ENCODE results near the gene MYL1.

MYL1 gene

GRCh38 chr2:210268281-210268680 lies 46.7 kb downstream of the MYL1 start:
- H3K27me3 ChIP-seq (replicated peaks; ENCODE audit: control insufficient read depth, insufficient read depth, low read length) = no peaks in the 10 kb centered on the region
- no peaks in the 10 kb centered on the region for H3K36me3 ChIP-seq (ENCODE audit: control insufficient read depth, insufficient read depth, low read length)
- DNase-seq (ENCODE audit: extremely low read depth, insufficient read length) = no peak
- no peak overlapping the region for H3K4me3 ChIP-seq (replicated peaks; ENCODE audit: low read depth, low read length)
- TF ChIP-seq CTCF (IDR thresholded peaks at IDR 0.05; ENCODE audit: insufficient read depth, low read length, poor library complexity, severe bottlenecking) = no peak

GRCh38 chr2:210267698-210268097 lies 47.3 kb downstream of the MYL1 start:
- Histone ChIP-seq H3K27me3 (replicated peaks; ENCODE audit: control insufficient read depth, insufficient read depth, low read length) (no peaks in the 10 kb centered on the region), H3K36me3 (ENCODE audit: control insufficient read depth, insufficient read depth, low read length) (no peaks in the 10 kb centered on the region), H3K4me3 (replicated peaks; ENCODE audit: low read depth, low read length) (no peak overlapping the region)
- no peak for TF ChIP-seq CTCF (IDR thresholded peaks at IDR 0.05; ENCODE audit: insufficient read depth, low read length, poor library complexity, severe bottlenecking)
- DNase-seq (ENCODE audit: extremely low read depth, insufficient read length) = no peak

GRCh38 chr2:210264282-210264681 lies 50.7 kb downstream of the MYL1 start:
- TF ChIP-seq CTCF (IDR thresholded peaks at IDR 0.05; ENCODE audit: insufficient read depth, low read length, poor library complexity, severe bottlenecking) = no peak
- no peaks in the 10 kb centered on the region for H3K36me3 ChIP-seq (ENCODE audit: control insufficient read depth, insufficient read depth, low read length)
- no peaks in the 10 kb centered on the region for H3K27me3 ChIP-seq (replicated peaks; ENCODE audit: control insufficient read depth, insufficient read depth, low read length)
- H3K4me3 ChIP-seq (replicated peaks; ENCODE audit: low read depth, low read length) = no peak overlapping the region
- no peak for DNase-seq (ENCODE audit: extremely low read depth, insufficient read length)

- H3K4me3 ChIP-seq (replicated peaks; ENCODE audit: low read depth, low read length) = no peak overlapping the region
- DNase-seq (ENCODE audit: extremely low read depth, insufficient read length) = no peak
- H3K36me3 ChIP-seq (ENCODE audit: control insufficient read depth, insufficient read depth, low read length) = no peaks in the 10 kb centered on the region
- no peak for TF ChIP-seq CTCF (IDR thresholded peaks at IDR 0.05; ENCODE audit: insufficient read depth, low read length, poor library complexity, severe bottlenecking)
- H3K27me3 ChIP-seq (replicated peaks; ENCODE audit: control insufficient read depth, insufficient read depth, low read length) = no peaks in the 10 kb centered on the region
Observed at GRCh38 chr2:210263841-210264240, 51.1 kb downstream of the MYL1 start.

GRCh38 chr2:210262036-210262435 lies 52.9 kb downstream of the MYL1 start:
- H3K4me3 ChIP-seq (replicated peaks; ENCODE audit: low read depth, low read length) = no peak overlapping the region
- H3K27me3 ChIP-seq (replicated peaks; ENCODE audit: control insufficient read depth, insufficient read depth, low read length) = no peaks in the 10 kb centered on the region
- no peaks in the 10 kb centered on the region for H3K36me3 ChIP-seq (ENCODE audit: control insufficient read depth, insufficient read depth, low read length)
- no peak for TF ChIP-seq CTCF (IDR thresholded peaks at IDR 0.05; ENCODE audit: insufficient read depth, low read length, poor library complexity, severe bottlenecking)
- no peak for DNase-seq (ENCODE audit: extremely low read depth, insufficient read length)

- DNase-seq (ENCODE audit: extremely low read depth, insufficient read length) = no peak
- Histone ChIP-seq H3K4me3 (replicated peaks; ENCODE audit: low read depth, low read length) (no peak overlapping the region), H3K36me3 (ENCODE audit: control insufficient read depth, insufficient read depth, low read length) (no peaks in the 10 kb centered on the region), H3K27me3 (replicated peaks; ENCODE audit: control insufficient read depth, insufficient read depth, low read length) (no peaks in the 10 kb centered on the region)
- no peak for TF ChIP-seq CTCF (IDR thresholded peaks at IDR 0.05; ENCODE audit: insufficient read depth, low read length, poor library complexity, severe bottlenecking)
Observed at GRCh38 chr2:210259687-210260086, 55.3 kb downstream of the MYL1 start.
